GM23338 (cell line): ENCODE measurements around the gene HS1BP3. TPM values are rescaled to one million over a fixed set of nuclear protein-coding genes. Genes with fewer than 3 reads are reported as not detected.

Experiments used
- ATAC-seq: fragments of 200-7000 bp; cut with Tn5 transposase; 3 replicates; pipeline ENCODE4 v1.9.1; 2020
- DNase-seq: peaks from one replicate; pipeline ENCODE4 v3.0.0-alpha.2; 2015; ENCODE audit warnings: low spot score
- H2AFZ ChIP-seq: fragments of 200-600 bp; sonication (generic); 2 replicates; pipeline ENCODE4 v1.8.0; 2016; ENCODE audit warnings: antibody characterized with exemption, mild to moderate bottlenecking, moderate library complexity
- H3F3A ChIP-seq: fragments of 200-600 bp; sonication (generic); replicated peaks from 2 replicates; pipeline ENCODE4 v1.8.0; 2017; ENCODE audit warnings: antibody characterized with exemption, mixed run types, low read depth
- H3K27ac ChIP-seq: fragments of 200-600 bp; sonication (generic); 2 replicates; pipeline ENCODE4 v1.6.1; 2016; ENCODE audit warnings: low read depth
- H3K27me3 ChIP-seq: fragments of 200-600 bp; sonication (generic); 2 replicates; pipeline ENCODE4 v1.8.0; 2016; ENCODE audit warnings: mild to moderate bottlenecking, mixed run types, moderate library complexity; ENCODE audit not compliant: insufficient read depth
- H3K36me3 ChIP-seq: fragments of 200-600 bp; sonication (generic); 2 replicates; pipeline ENCODE4 v1.8.0; 2016; ENCODE audit warnings: mild to moderate bottlenecking; ENCODE audit not compliant: insufficient read depth
- H3K4me1 ChIP-seq: fragments of 200-600 bp; sonication (generic); 2 replicates; pipeline ENCODE4 v1.8.0; 2016; ENCODE audit warnings: mild to moderate bottlenecking, moderate library complexity; ENCODE audit not compliant: insufficient read depth
- H3K4me2 ChIP-seq: fragments of 200-600 bp; sonication (generic); 2 replicates; pipeline ENCODE4 v1.7.1; 2017; ENCODE audit warnings: mixed run types
- H3K4me3 ChIP-seq: fragments of 200-600 bp; sonication (generic); 2 replicates; pipeline ENCODE4 v1.6.1; 2016; ENCODE audit warnings: mixed run types
- H3K79me2 ChIP-seq: fragments of 200-600 bp; sonication (generic); replicated peaks from 2 replicates; pipeline ENCODE4 v1.8.0; 2017; ENCODE audit warnings: mild to moderate bottlenecking; ENCODE audit not compliant: insufficient read depth
- H3K9me2 ChIP-seq: fragments of 200-600 bp; sonication (generic); 2 replicates; pipeline ENCODE4 v1.8.0; 2017; ENCODE audit not compliant: insufficient read depth
- H4K20me1 ChIP-seq: fragments of 200-600 bp; sonication (generic); replicated peaks from 2 replicates; pipeline ENCODE4 v1.8.0; 2017; ENCODE audit warnings: mild to moderate bottlenecking; ENCODE audit not compliant: insufficient read depth
- H3K27ac Mint-ChIP-seq: 2 replicates; pipeline ENCODE4 v1.8.0; 2020; ENCODE audit warnings: inconsistent platforms, mild to moderate bottlenecking, moderate library complexity, mixed read lengths
- H3K27me3 Mint-ChIP-seq: 3 replicates; pipeline ENCODE4 v1.8.0; 2022; ENCODE audit warnings: low read depth, mild to moderate bottlenecking, moderate library complexity, mixed read lengths, inconsistent platforms; ENCODE audit not compliant: insufficient read depth, poor library complexity
- H3K36me3 Mint-ChIP-seq: 3 replicates; pipeline ENCODE4 v1.8.0; 2021; ENCODE audit warnings: low read depth, mild to moderate bottlenecking, inconsistent platforms, moderate library complexity, mixed read lengths
- H3K4me1 Mint-ChIP-seq: 3 replicates; pipeline ENCODE4 v1.8.0; 2020; ENCODE audit warnings: mild to moderate bottlenecking, inconsistent platforms, mixed read lengths
- H3K4me3 Mint-ChIP-seq: 3 replicates; pipeline ENCODE4 v1.8.0; 2021; ENCODE audit warnings: moderate library complexity, mild to moderate bottlenecking, inconsistent platforms, mixed read lengths
- H3K9me3 Mint-ChIP-seq: 3 replicates; pipeline ENCODE4 v1.8.0; 2020; ENCODE audit warnings: moderate library complexity, mild to moderate bottlenecking, inconsistent platforms, mixed read lengths
- CREB1 ChIP-seq: fragments of 250-450 bp; sonication (Bioruptor Pico); IDR thresholded peaks from 2 replicates; pipeline ENCODE4 v1.5.0; 2020; ENCODE audit warnings: low read depth, mild to moderate bottlenecking, moderate library complexity
- ETS1 ChIP-seq: IDR thresholded peaks from 2 replicates; pipeline ENCODE4 v1.6.1; 2016; ENCODE audit warnings: antibody characterized with exemption
- EZH2 ChIP-seq: fragments of 200-600 bp; sonication (generic); IDR thresholded peaks from one replicate; pipeline ENCODE4 v1.8.0; 2017; ENCODE audit warnings: antibody characterized with exemption, mild to moderate bottlenecking, low read depth; ENCODE audit not compliant: unreplicated experiment
- EZH2phosphoT487 ChIP-seq: fragments of 200-600 bp; sonication (generic); IDR thresholded peaks from one replicate; pipeline ENCODE4 v1.8.1; 2018; ENCODE audit warnings: antibody characterized with exemption; ENCODE audit not compliant: unreplicated experiment
- JUNB ChIP-seq: IDR thresholded peaks from one replicate; pipeline ENCODE4 v1.6.1; 2016; ENCODE audit warnings: antibody characterized with exemption; ENCODE audit not compliant: unreplicated experiment
- NANOG ChIP-seq: IDR thresholded peaks from 2 replicates; pipeline ENCODE4 v1.6.1; 2016; ENCODE audit warnings: antibody characterized with exemption, borderline replicate concordance
- POLR2AphosphoS5 ChIP-seq: IDR thresholded peaks from 2 replicates; pipeline ENCODE4 v1.6.1; 2016; ENCODE audit warnings: antibody characterized with exemption, low read depth
- REST ChIP-seq: IDR thresholded peaks from one replicate; pipeline ENCODE4 v1.6.1; 2018; ENCODE audit warnings: antibody characterized with exemption; ENCODE audit not compliant: unreplicated experiment
- ZNF114 ChIP-seq: fragments of 250-450 bp; sonication (Bioruptor Pico); IDR thresholded peaks from 2 replicates; pipeline ENCODE4 v1.5.0; 2020; ENCODE audit warnings: mild to moderate bottlenecking, moderate library complexity
- ZNF331 ChIP-seq: fragments of 250-450 bp; sonication (Bioruptor Pico); IDR thresholded peaks from 2 replicates; pipeline ENCODE4 v1.5.0; 2020; ENCODE audit warnings: low read depth, mild to moderate bottlenecking, moderate library complexity
- ZNF462 ChIP-seq: fragments of 250-450 bp; sonication (Bioruptor Pico); IDR thresholded peaks from 2 replicates; pipeline ENCODE4 v1.5.0; 2020; ENCODE audit warnings: mild to moderate bottlenecking, moderate library complexity
- polyA plus RNA-seq: library from polyadenylated mRNA; unstranded; fragments of >200 nt; fragmentation: Nextera tagmentation; extraction: Ambion mirVana; gene quantifications from 2 replicates; pipeline ENCODE4 v1.2.1, GENCODE V29; 2016
- total RNA-seq: library from RNA; depleted of rRNA; stranded (reverse); fragments of >200 nt; shearing (Covaris generic); gene quantifications from 2 replicates; pipeline ENCODE4 v1.2.3, GENCODE V29; 2014

Gene HS1BP3
- total and polyA plus RNA-seq, 2 experiments from 2014 or later: 7.2 to 15.0 TPM

GRCh38 chr2:20615068-20615465 lies 35.8 kb downstream of the HS1BP3 start:
- H3K36me3 ChIP-seq: no peaks in the 10 kb centered on the region
- no peaks in the 10 kb centered on the region for H3K9me2 ChIP-seq
- H3K4me1 ChIP-seq: 0 out of 2 replicates have a peak, but pooled peaks cover 8% of the 10 kb centered on the region
- H3K4me2 ChIP-seq: no peak overlapping the region
- ATAC-seq (no peak), DNase-seq (no peak)
- H3K9me3 Mint-ChIP-seq: no peaks in the 10 kb centered on the region
- no peaks in the 10 kb centered on the region for H3F3A ChIP-seq
- no peaks in the 10 kb centered on the region for H4K20me1 ChIP-seq
- H3K27me3 Mint-ChIP-seq: peaks cover 7% of the 10 kb centered on the region
- H3K79me2 ChIP-seq: no peaks in the 10 kb centered on the region
- no peak overlapping the region for H3K27ac Mint-ChIP-seq
- H3K27me3 ChIP-seq: no peaks in the 10 kb centered on the region
- peaks cover 20% of the 10 kb centered on the region for H3K4me1 Mint-ChIP-seq
- no peaks in the 10 kb centered on the region for H3K36me3 Mint-ChIP-seq
- TF ChIP-seq NANOG: no peak
- no peak for TF ChIP-seq ZNF114
- no peak for TF ChIP-seq ZNF462 (CRISPR knock-in tag)
- TF ChIP-seq JUNB: no peak
- no peak for TF ChIP-seq EZH2phosphoT487
- no peak for TF ChIP-seq REST
- TF ChIP-seq EZH2: no peak
- TF ChIP-seq CREB1 (CRISPR knock-in tag): no peak
- no peak for TF ChIP-seq ETS1
- no peak for TF ChIP-seq ZNF331
- no peak for TF ChIP-seq POLR2AphosphoS5
- no peak overlapping the region for H2AFZ ChIP-seq
- no peak overlapping the region for H3K27ac ChIP-seq
- H3K4me3 Mint-ChIP-seq: no peak overlapping the region
- H3K4me3 ChIP-seq: no peak overlapping the region
